Natural killer cell (primary cell): ENCODE data around the gene METRN. TPM values are rescaled to one million over a fixed set of nuclear protein-coding genes. Genes with fewer than 3 reads are reported as not detected.
A peak's percentile ranks its signal among the peaks of the same experiment; 100 is the strongest.

Experiments used
- ATAC-seq, 3 donors: fragments of 150-1000 bp in 2 of 3; fragments of 200-7000 bp in 1 of 3; cut with Tn5 transposase; 1 replicate in 1 of 3; 2 replicates in 2 of 3; pipeline ENCODE4 v1.10.0; 2021; ENCODE audit warnings: mild to moderate bottlenecking in 2 of 3, moderate library complexity in 2 of 3
- DNase-seq, 2 donors: peaks; one replicate each; pipeline versions ENCODE4 v3.0.0 to v3.0.0-alpha.2; 2013 to 2021; ENCODE audit warnings: mixed read lengths in 1 of 2
- H3K27ac ChIP-seq: one replicate; pipeline ENCODE4 v1.5.1; 2013; ENCODE audit warnings: mild to moderate bottlenecking, low read length
- H3K27me3 ChIP-seq: one replicate; pipeline ENCODE4 v1.6.1; 2013; ENCODE audit warnings: low read length; ENCODE audit not compliant: control insufficient read depth, insufficient read depth
- H3K36me3 ChIP-seq: one replicate; pipeline ENCODE4 v1.6.1; 2013; ENCODE audit warnings: low read length; ENCODE audit not compliant: control insufficient read depth, insufficient read depth
- H3K4me1 ChIP-seq: one replicate; pipeline ENCODE4 v1.6.1; 2013; ENCODE audit warnings: low read length; ENCODE audit not compliant: control insufficient read depth, insufficient read depth
- H3K4me3 ChIP-seq: one replicate; pipeline ENCODE4 v1.5.1; 2013; ENCODE audit warnings: low read length
- H3K9me3 ChIP-seq: one replicate; pipeline ENCODE4 v1.6.1; 2013; ENCODE audit warnings: low read length; ENCODE audit not compliant: control insufficient read depth, insufficient read depth
- H3K27ac Mint-ChIP-seq, 2 donors: one replicate each; pipeline ENCODE4 v1.8.0; 2022; ENCODE audit warnings: mild to moderate bottlenecking in 2 of 2, mixed read lengths in 2 of 2, moderate library complexity in 1 of 2
- H3K27me3 Mint-ChIP-seq, 2 donors: one replicate each; pipeline ENCODE4 v1.8.0; 2022; ENCODE audit warnings: low read depth in 2 of 2, mixed read lengths in 2 of 2
- H3K36me3 Mint-ChIP-seq: one replicate; pipeline ENCODE4 v1.8.0; 2022; ENCODE audit warnings: mixed read lengths
- H3K4me1 Mint-ChIP-seq, 2 donors: one replicate each; pipeline ENCODE4 v1.8.0; 2022; ENCODE audit warnings: mixed read lengths in 2 of 2
- H3K4me3 Mint-ChIP-seq: one replicate; pipeline ENCODE4 v1.8.0; 2022; ENCODE audit warnings: mild to moderate bottlenecking, moderate library complexity, mixed read lengths
- H3K9me3 Mint-ChIP-seq, 2 donors: one replicate each; pipeline ENCODE4 v1.8.0; 2022; ENCODE audit warnings: mixed read lengths in 2 of 2
- WGBS: methylation state at CpG from one replicate; pipeline ENCODE4 v1.1.7; 2013; ENCODE audit warnings: missing lambda C conversion rate; ENCODE audit not compliant: insufficient coverage; 5-methylcytosine and 5-hydroxymethylcytosine counted together
- intact Hi-C: fragments of 100-400 bp; cut with micrococcal nuclease; formaldehyde crosslinking; loops from one replicate; pipeline ENCODE4 v1.14.2; 2022
- total RNA-seq, 4 donors: library from RNA; stranded (reverse); fragments of 120-200 nt in 1 of 4; gene quantifications; one replicate each; pipeline versions ENCODE4 v1.2.3 to v1.2.4, GENCODE V29; 2013 to 2022
- TF ChIP-seq, protein P1 (sequence below): fragments of 200-600 bp; IDR thresholded peaks from one replicate; pipeline ENCODE4 v1.8.0; 2022; ENCODE audit warnings: antibody characterized with exemption

The METRN gene
- total RNA-seq, 3 donors from 2014 or later (not counting 1 experiment from before 2014, with no cell fraction given) = 11.8 to 16.6 (median 14.3) TPM

DNA sequence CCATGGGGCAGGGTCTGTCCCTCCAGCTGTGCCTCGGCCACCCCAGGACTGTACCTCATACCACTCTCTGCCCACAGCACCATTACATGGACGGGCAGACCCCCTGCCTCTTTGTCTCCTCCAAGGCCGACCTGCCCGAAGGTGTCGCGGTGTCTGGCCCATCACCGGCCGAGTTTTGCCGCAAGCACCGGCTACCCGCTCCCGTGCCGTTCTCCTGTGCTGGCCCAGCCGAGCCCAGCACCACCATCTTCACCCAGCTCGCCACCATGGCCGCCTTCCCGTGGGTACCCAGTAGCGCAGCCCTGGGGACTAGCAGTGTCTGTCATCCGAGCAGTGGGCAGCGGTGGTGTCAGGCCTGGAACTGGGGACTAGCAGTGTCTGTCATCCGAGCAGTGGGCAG is 42.1 kb upstream of the METRN start:
- Histone ChIP-seq H3K4me1 (peaks cover 26% of the 10 kb centered on the region), H3K27ac (no peak overlapping the region), H3K4me3 (no peak overlapping the region), H3K9me3 (no peaks in the 10 kb centered on the region), H3K27me3 (peaks cover 3% of the 10 kb centered on the region), H3K36me3 (peaks cover 31% of the 10 kb centered on the region)
- no peaks in the 10 kb centered on the region for H3K9me3 Mint-ChIP-seq
- H3K36me3 Mint-ChIP-seq = no peaks in the 10 kb centered on the region
- WGBS = 97% methylated on average over 21 of the region's 21 CpGs
- DNase-seq (no peak), ATAC-seq (no peak)
- intact Hi-C loops = no loop called here
- no peaks in the 10 kb centered on the region for H3K27me3 Mint-ChIP-seq
- H3K4me3 Mint-ChIP-seq = no peak overlapping the region
- H3K27ac Mint-ChIP-seq = no peak overlapping the region
- TF ChIP-seq, protein P1, sequence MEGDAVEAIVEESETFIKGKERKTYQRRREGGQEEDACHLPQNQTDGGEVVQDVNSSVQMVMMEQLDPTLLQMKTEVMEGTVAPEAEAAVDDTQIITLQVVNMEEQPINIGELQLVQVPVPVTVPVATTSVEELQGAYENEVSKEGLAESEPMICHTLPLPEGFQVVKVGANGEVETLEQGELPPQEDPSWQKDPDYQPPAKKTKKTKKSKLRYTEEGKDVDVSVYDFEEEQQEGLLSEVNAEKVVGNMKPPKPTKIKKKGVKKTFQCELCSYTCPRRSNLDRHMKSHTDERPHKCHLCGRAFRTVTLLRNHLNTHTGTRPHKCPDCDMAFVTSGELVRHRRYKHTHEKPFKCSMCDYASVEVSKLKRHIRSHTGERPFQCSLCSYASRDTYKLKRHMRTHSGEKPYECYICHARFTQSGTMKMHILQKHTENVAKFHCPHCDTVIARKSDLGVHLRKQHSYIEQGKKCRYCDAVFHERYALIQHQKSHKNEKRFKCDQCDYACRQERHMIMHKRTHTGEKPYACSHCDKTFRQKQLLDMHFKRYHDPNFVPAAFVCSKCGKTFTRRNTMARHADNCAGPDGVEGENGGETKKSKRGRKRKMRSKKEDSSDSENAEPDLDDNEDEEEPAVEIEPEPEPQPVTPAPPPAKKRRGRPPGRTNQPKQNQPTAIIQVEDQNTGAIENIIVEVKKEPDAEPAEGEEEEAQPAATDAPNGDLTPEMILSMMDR = no peak
- H3K4me1 Mint-ChIP-seq = peaks cover 0 to 8% of the 10 kb centered on the region in 2 donors

DNA sequence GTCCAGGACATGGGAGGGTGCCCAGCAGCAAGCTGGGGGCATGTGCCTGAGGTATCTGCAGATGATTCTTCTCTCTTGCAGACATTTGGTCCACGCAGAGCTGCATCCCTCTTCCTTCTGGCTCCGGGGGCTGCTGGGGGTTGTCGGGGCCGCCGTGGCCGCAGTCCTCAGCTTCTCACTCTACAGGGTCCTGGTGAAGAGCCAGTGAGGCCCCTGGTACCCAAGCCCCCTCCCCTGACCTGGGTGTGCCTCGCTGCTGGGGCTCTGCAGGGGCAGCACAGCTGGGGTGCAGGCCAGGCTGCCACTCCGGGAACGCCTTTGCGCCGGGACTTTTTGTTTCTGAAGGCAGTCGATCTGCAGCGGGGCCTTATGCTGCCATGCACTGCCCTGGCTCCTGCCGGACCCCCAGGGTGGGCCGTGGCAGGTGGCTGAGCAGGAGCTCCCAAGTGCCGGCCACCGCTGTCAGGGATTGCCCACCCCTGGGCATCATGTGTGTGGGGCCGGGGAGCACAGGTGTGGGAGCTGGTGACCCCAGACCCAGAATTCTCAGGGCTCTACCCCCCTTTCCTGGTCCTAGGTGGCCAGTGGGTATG is 41.4 kb upstream of the METRN start:
- no peaks in the 10 kb centered on the region for H3K9me3 Mint-ChIP-seq
- H3K27ac ChIP-seq = no peak overlapping the region
- TF ChIP-seq, protein P1 = no peak
- intact Hi-C loops = no loop called here
- H3K4me1 ChIP-seq = peaks cover 24% of the 10 kb centered on the region
- H3K36me3 ChIP-seq = peaks cover 31% of the 10 kb centered on the region
- WGBS = 95% methylated on average over 18 of the region's 18 CpGs
- DNase-seq (no peak), ATAC-seq (no peak)
- no peaks in the 10 kb centered on the region for H3K27me3 Mint-ChIP-seq
- H3K9me3 ChIP-seq = no peaks in the 10 kb centered on the region
- no peak overlapping the region for H3K4me3 Mint-ChIP-seq
- H3K27me3 ChIP-seq = peaks cover 3% of the 10 kb centered on the region
- H3K36me3 Mint-ChIP-seq = no peaks in the 10 kb centered on the region
- peaks cover 0 to 7% of the 10 kb centered on the region in 2 donors for H3K4me1 Mint-ChIP-seq
- no peak overlapping the region for H3K27ac Mint-ChIP-seq
- no peak overlapping the region for H3K4me3 ChIP-seq

DNA sequence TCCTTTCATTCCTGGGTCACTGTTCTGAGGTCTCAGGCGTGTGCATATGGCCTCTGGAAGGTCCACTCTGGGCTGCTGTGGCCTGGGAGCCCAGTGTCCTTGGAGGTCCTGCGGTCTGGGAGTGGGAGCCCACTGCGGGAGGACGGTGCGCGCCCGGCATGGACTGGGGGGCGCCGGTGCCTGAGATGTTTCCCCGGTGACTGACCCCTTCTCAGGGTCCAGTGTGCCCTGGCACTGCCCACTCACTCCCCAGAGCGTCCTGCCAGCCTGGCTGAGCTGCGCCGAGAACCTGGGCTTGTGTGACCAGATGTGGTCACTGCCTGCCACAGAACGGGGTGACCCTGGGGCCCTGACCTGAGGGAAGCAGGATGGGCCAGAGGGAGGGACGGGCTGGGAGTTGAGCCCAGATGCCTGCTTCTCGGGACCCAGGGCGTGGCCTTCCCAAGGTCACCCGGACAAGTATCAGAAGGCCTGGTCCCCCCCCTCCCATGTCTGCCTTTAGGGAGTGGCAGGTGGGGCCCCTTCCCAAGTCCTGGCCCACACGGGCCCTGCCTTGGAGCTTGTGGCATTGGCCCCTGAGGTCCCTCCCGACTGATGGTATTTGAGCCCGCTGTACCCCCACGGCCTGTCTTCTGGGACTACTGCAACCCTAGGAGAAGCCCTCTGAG is 40.6 kb upstream of the METRN start:
- H3K27ac ChIP-seq = no peak overlapping the region
- no peak for DNase-seq
- no peak overlapping the region for H3K4me3 ChIP-seq
- peaks cover 24% of the 10 kb centered on the region for H3K4me1 ChIP-seq
- no peaks in the 10 kb centered on the region for H3K27me3 Mint-ChIP-seq
- peaks cover 3% of the 10 kb centered on the region for H3K27me3 ChIP-seq
- WGBS = 92% methylated on average over 22 of the region's 22 CpGs
- intact Hi-C loops = no loop called here
- no peaks in the 10 kb centered on the region for H3K9me3 Mint-ChIP-seq
- no peak for ATAC-seq
- peak overlapping the region; percentile 25 for H3K4me3 Mint-ChIP-seq
- peaks cover 31% of the 10 kb centered on the region for H3K36me3 ChIP-seq
- no peak overlapping the region for H3K27ac Mint-ChIP-seq
- no peaks in the 10 kb centered on the region for H3K36me3 Mint-ChIP-seq
- H3K4me1 Mint-ChIP-seq = peaks cover 0 to 11% of the 10 kb centered on the region in 2 donors
- H3K9me3 ChIP-seq = no peaks in the 10 kb centered on the region
- TF ChIP-seq, protein P1 = no peak
